ENCODE data around the gene MTA1. TPM values are rescaled to one million over a fixed set of nuclear protein-coding genes. Genes with fewer than 3 reads are reported as not detected.

The MTA1 gene
- total RNA-seq, 2 experiments from 2014 or later, result 106 to 115 TPM

- no peaks in the 10 kb centered on the region for H3K27me3 Mint-ChIP-seq (ENCODE audit: low read depth)
- peak; percentile 94 for DNase-seq
- H3K36me3 Mint-ChIP-seq (ENCODE audit: low read depth), result peaks cover 4% of the 10 kb centered on the region
- H3K27ac Mint-ChIP-seq, result peak overlapping the region; percentile 62
- no peaks in the 10 kb centered on the region for H3K9me3 Mint-ChIP-seq
- CTCF ChIA-PET, result interaction anchor here (0.6 to 2.8 kb wide), 21 partner anchors 9 to 193 kb away, joined by 3 to 44 read pairs (median 4); no protein-coding TSS in a partner anchor
- H3K4me1 Mint-ChIP-seq (ENCODE audit: low read depth), result peaks cover 38% of the 10 kb centered on the region
- intact Hi-C loops (cut with micrococcal nuclease), result loop anchor here (1.0 to 10.0 kb wide), 11 partner anchors 8 to 665 kb away; partner anchors contain the start of genes CLBA1, GPR132 and NUDT14
- peak overlapping the region; percentile 74 for H3K4me3 Mint-ChIP-seq
Measured at GRCh38 chr14:105489542-105490266, 70.1 kb downstream of the MTA1 start.

GRCh38 chr14:105490267-105490571, 70.6 kb downstream of the MTA1 start:
- Mint-ChIP-seq H3K27ac (no peak overlapping the region), H3K4me3 (peak overlapping the region; percentile 74), H3K27me3 (ENCODE audit: low read depth) (no peaks in the 10 kb centered on the region), H3K9me3 (no peaks in the 10 kb centered on the region), H3K4me1 (ENCODE audit: low read depth) (peaks cover 35% of the 10 kb centered on the region), H3K36me3 (ENCODE audit: low read depth) (peaks cover 4% of the 10 kb centered on the region)
- CTCF ChIA-PET, result interaction anchor here (0.7 to 2.8 kb wide), 17 partner anchors 9 to 138 kb away, joined by 3 to 44 read pairs (median 5); no protein-coding TSS in a partner anchor
- intact Hi-C loops (cut with micrococcal nuclease), result loop anchor here (1.0 to 10.0 kb wide), 10 partner anchors 9 to 505 kb away; partner anchors contain the start of genes CLBA1, GPR132 and NUDT14
- DNase-seq, result no peak

- peak within 1 kb of the TSS; percentile 83 for H3K4me3 Mint-ChIP-seq
- H3K4me1 Mint-ChIP-seq (ENCODE audit: low read depth), result peaks cover 31% of the 10 kb centered on the region
- CTCF ChIA-PET, result interaction anchor here (0.8 to 2.8 kb wide), 11 partner anchors 10 to 122 kb away, joined by 3 to 44 read pairs (median 6); no protein-coding TSS in a partner anchor
- H3K27ac Mint-ChIP-seq, result peak within 1 kb of the TSS; percentile 85
- H3K36me3 Mint-ChIP-seq (ENCODE audit: low read depth), result peaks cover 4% of the 10 kb centered on the region
- H3K9me3 Mint-ChIP-seq, result no peaks in the 10 kb centered on the region
- H3K27me3 Mint-ChIP-seq (ENCODE audit: low read depth), result no peaks in the 10 kb centered on the region
- peak; percentile 100 for DNase-seq
- intact Hi-C loops (cut with micrococcal nuclease), result loop anchor here (1.0 to 10.0 kb wide), 15 partner anchors 9 to 738 kb away; partner anchors contain the start of genes BRF1, CDCA4, CLBA1 and GPR132
Measured at GRCh38 chr14:105490572-105491365, 71.1 kb downstream of the MTA1 start, which contains the start of gene TEDC1. TEDC1 (plus strand) TSS chr14:105491246; CDS start chr14:105491376, 130 bp downstream.

GRCh38 chr14:105491366-105491973, 71.8 kb downstream of the MTA1 start:
- H3K4me3 Mint-ChIP-seq, result peak overlapping the region; percentile 83
- CTCF ChIA-PET, result interaction anchor here (0.7 to 1.2 kb wide), 5 partner anchors 9 to 516 kb away, joined by 3 to 5 read pairs (median 4); no protein-coding TSS in a partner anchor
- no peaks in the 10 kb centered on the region for H3K9me3 Mint-ChIP-seq
- no peaks in the 10 kb centered on the region for H3K27me3 Mint-ChIP-seq (ENCODE audit: low read depth)
- peaks cover 4% of the 10 kb centered on the region for H3K36me3 Mint-ChIP-seq (ENCODE audit: low read depth)
- peak; percentile 95 for DNase-seq
- peak overlapping the region; percentile 85 for H3K27ac Mint-ChIP-seq
- peaks cover 24% of the 10 kb centered on the region for H3K4me1 Mint-ChIP-seq (ENCODE audit: low read depth)
- intact Hi-C loops (cut with micrococcal nuclease), result loop anchor here (1.0 to 10.0 kb wide), 13 partner anchors 15 to 739 kb away; partner anchors contain the start of genes BRF1, CDCA4, CLBA1 and GPR132

GRCh38 chr14:105492031-105492970, 72.7 kb downstream of the MTA1 start:
- no peak for DNase-seq
- Mint-ChIP-seq H3K27ac (peak overlapping the region; percentile 81), H3K4me1 (ENCODE audit: low read depth) (peaks cover 22% of the 10 kb centered on the region), H3K9me3 (no peaks in the 10 kb centered on the region), H3K27me3 (ENCODE audit: low read depth) (no peaks in the 10 kb centered on the region), H3K36me3 (ENCODE audit: low read depth) (peaks cover 4% of the 10 kb centered on the region), H3K4me3 (peak overlapping the region; percentile 83)
- CTCF ChIA-PET, result interaction anchor here (0.7 to 1.2 kb wide), 7 partner anchors 10 to 517 kb away, joined by 3 to 5 read pairs (median 3); no protein-coding TSS in a partner anchor
- intact Hi-C loops (cut with micrococcal nuclease), result loop anchor here (5.0 to 10.0 kb wide), 2 partner anchors 310 to 508 kb away; partner anchors contain the start of genes CLBA1 and NUDT14

GRCh38 chr14:105492971-105493871, 73.6 kb downstream of the MTA1 start:
- H3K4me1 Mint-ChIP-seq (ENCODE audit: low read depth), result peaks cover 17% of the 10 kb centered on the region
- CTCF ChIA-PET, result interaction anchor here (0.5 to 1.1 kb wide), 3 partner anchors 12 to 47 kb away, joined by 3 read pairs; no protein-coding TSS in a partner anchor

GRCh38 chr14:105493921-105494605, 74.4 kb downstream of the MTA1 start:
- no peaks in the 10 kb centered on the region for H3K27me3 Mint-ChIP-seq (ENCODE audit: low read depth)
- H3K36me3 Mint-ChIP-seq (ENCODE audit: low read depth), result peaks cover 4% of the 10 kb centered on the region
- DNase-seq, result no peak
- CTCF ChIA-PET, result interaction anchor here (0.5 kb wide), 1 partner anchor 47 kb away, joined by 3 read pairs; no protein-coding TSS in a partner anchor
- no peak overlapping the region for H3K4me3 Mint-ChIP-seq
- no peak overlapping the region for H3K27ac Mint-ChIP-seq
- H3K4me1 Mint-ChIP-seq (ENCODE audit: low read depth), result peaks cover 11% of the 10 kb centered on the region
- H3K9me3 Mint-ChIP-seq, result no peaks in the 10 kb centered on the region
- intact Hi-C loops (cut with micrococcal nuclease), result loop anchor here (5.0 to 10.0 kb wide), 2 partner anchors 312 to 509 kb away; partner anchors contain the start of genes CLBA1 and NUDT14

More at GRCh38 chr14:105492971-105493871, 73.6 kb downstream of the MTA1 start:
- H3K27ac Mint-ChIP-seq, result no peak overlapping the region
- no peak for DNase-seq
- H3K9me3 Mint-ChIP-seq, result no peaks in the 10 kb centered on the region
- H3K36me3 Mint-ChIP-seq (ENCODE audit: low read depth), result peaks cover 4% of the 10 kb centered on the region
- intact Hi-C loops (cut with micrococcal nuclease), result loop anchor here (5.0 to 10.0 kb wide), 2 partner anchors 311 to 508 kb away; partner anchors contain the start of genes CLBA1 and NUDT14
- no peak overlapping the region for H3K4me3 Mint-ChIP-seq
- no peaks in the 10 kb centered on the region for H3K27me3 Mint-ChIP-seq (ENCODE audit: low read depth)

GRCh38 chr14:105494606-105494929, 74.9 kb downstream of the MTA1 start:
- Mint-ChIP-seq H3K36me3 (ENCODE audit: low read depth) (peaks cover 4% of the 10 kb centered on the region), H3K4me3 (no peak overlapping the region), H3K9me3 (no peaks in the 10 kb centered on the region), H3K27ac (no peak overlapping the region), H3K4me1 (ENCODE audit: low read depth) (peaks cover 6% of the 10 kb centered on the region), H3K27me3 (ENCODE audit: low read depth) (no peaks in the 10 kb centered on the region)
- no peak for DNase-seq
- intact Hi-C loops (cut with micrococcal nuclease), result loop anchor here (5.0 to 10.0 kb wide), 2 partner anchors 312 to 510 kb away; partner anchors contain the start of genes CLBA1 and NUDT14
- CTCF ChIA-PET, result no interaction called here

GRCh38 chr14:105495101-105495989, 75.7 kb downstream of the MTA1 start:
- H3K36me3 Mint-ChIP-seq (ENCODE audit: low read depth), result peaks cover 4% of the 10 kb centered on the region
- intact Hi-C loops (cut with micrococcal nuclease), result loop anchor here (10.0 kb wide), 1 partner anchor 511 kb away; the partner anchor contains the start of gene CLBA1
- CTCF ChIA-PET, result no interaction called here

More at GRCh38 chr14:105495101-105495989, 75.7 kb downstream of the MTA1 start:
- no peak for DNase-seq
- no peak overlapping the region for H3K4me3 Mint-ChIP-seq
- peaks cover 5% of the 10 kb centered on the region for H3K4me1 Mint-ChIP-seq (ENCODE audit: low read depth)
- no peak overlapping the region for H3K27ac Mint-ChIP-seq
- H3K27me3 Mint-ChIP-seq (ENCODE audit: low read depth), result no peaks in the 10 kb centered on the region
- no peaks in the 10 kb centered on the region for H3K9me3 Mint-ChIP-seq

Data from activated naive CD4-positive, alpha-beta T cell treated with anti-CD3 and anti-CD28 coated beads for 36 hours (primary cell).